ENCODE results near the gene LAMC1. TPM values are rescaled to one million over a fixed set of nuclear protein-coding genes. Genes with fewer than 3 reads are reported as not detected.

Gene LAMC1
- total RNA-seq, 2 experiments from 2014 or later = 0.40 TPM; not detected in 1

GRCh38 chr1:183089025-183089639, 65.9 kb downstream of the LAMC1 start:
- peaks cover 22% of the 10 kb centered on the region for H3K27me3 Mint-ChIP-seq
- no peak overlapping the region for H3K27ac Mint-ChIP-seq
- no peaks in the 10 kb centered on the region for H3K9me3 Mint-ChIP-seq (ENCODE audit: low read depth)
- DNase-seq = no peak
- no peak overlapping the region for H3K4me3 Mint-ChIP-seq
- CTCF ChIA-PET = no interaction called here
- ATAC-seq = no peak
- H3K36me3 Mint-ChIP-seq = peaks cover 1% of the 10 kb centered on the region
- no peaks in the 10 kb centered on the region for H3K4me1 Mint-ChIP-seq

DNA sequence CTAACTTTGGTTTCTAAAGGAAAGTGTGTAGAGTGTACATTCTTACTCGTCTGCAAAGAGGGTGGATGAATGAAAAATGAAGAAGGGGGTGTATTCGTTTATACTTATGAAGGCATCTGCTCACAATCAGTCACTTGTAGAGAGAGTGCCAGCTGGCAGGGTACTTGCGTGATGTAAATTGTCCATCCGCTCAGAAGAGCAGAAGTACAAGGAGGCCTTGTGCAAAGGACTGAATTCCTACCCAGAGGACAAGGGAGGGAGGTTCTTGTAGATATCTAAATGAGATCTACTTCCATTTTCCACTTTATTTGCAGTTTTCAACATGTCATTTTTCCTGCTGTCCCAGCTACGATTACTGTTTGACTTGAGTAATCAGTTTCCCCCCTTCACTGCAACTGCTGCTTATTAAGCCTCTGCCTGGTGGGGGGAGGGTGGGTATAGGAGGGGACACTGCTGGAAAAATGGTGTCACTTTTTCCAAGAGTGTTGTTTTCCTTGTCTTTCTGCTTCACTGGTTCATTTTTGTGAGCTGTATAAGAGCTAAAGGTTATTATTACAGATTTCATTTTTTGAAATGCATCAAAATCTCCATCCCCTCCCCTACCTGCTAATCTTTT, 67.3 kb downstream of the LAMC1 start:
- Mint-ChIP-seq H3K27ac (no peak overlapping the region), H3K27me3 (peaks cover 24% of the 10 kb centered on the region), H3K9me3 (ENCODE audit: low read depth) (no peaks in the 10 kb centered on the region), H3K4me1 (no peaks in the 10 kb centered on the region), H3K36me3 (peaks cover 1% of the 10 kb centered on the region), H3K4me3 (no peak overlapping the region)
- CTCF ChIA-PET = no interaction called here
- ATAC-seq (no peak), DNase-seq (no peak)

DNA sequence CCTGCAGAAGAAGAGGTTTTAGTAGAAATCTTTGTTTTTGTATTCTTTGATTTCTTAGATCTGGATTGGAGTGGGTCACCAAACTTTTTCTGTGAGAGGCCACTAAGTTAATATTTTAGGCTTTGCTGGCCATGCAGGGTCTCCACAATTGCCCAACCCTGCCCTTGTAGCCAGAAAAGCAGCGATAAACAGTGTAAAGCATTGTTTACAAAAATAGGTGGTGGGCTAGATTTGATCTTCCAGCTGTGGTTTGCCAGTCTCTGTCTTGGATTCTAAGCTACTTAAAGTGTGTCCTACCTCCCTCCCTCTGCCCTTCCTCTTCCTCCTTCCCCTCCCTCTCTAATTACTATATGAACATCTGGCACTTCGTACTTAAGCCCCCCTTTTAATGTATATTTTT, 68.0 kb downstream of the LAMC1 start:
- no peak for ATAC-seq
- H3K27me3 Mint-ChIP-seq = peaks cover 26% of the 10 kb centered on the region
- H3K4me3 Mint-ChIP-seq = no peak overlapping the region
- H3K4me1 Mint-ChIP-seq = no peaks in the 10 kb centered on the region
- no peaks in the 10 kb centered on the region for H3K9me3 Mint-ChIP-seq (ENCODE audit: low read depth)
- no peaks in the 10 kb centered on the region for H3K36me3 Mint-ChIP-seq
- CTCF ChIA-PET = no interaction called here
- no peak for DNase-seq
- no peak overlapping the region for H3K27ac Mint-ChIP-seq

GRCh38 chr1:183092350-183092749, 69.1 kb downstream of the LAMC1 start:
- ATAC-seq = no peak
- H3K27me3 Mint-ChIP-seq = peaks cover 26% of the 10 kb centered on the region
- H3K4me1 Mint-ChIP-seq = no peaks in the 10 kb centered on the region
- no peaks in the 10 kb centered on the region for H3K9me3 Mint-ChIP-seq (ENCODE audit: low read depth)
- H3K27ac Mint-ChIP-seq = no peak overlapping the region
- CTCF ChIA-PET = no interaction called here
- H3K4me3 Mint-ChIP-seq = no peak overlapping the region
- no peak for DNase-seq
- no peaks in the 10 kb centered on the region for H3K36me3 Mint-ChIP-seq

DNA sequence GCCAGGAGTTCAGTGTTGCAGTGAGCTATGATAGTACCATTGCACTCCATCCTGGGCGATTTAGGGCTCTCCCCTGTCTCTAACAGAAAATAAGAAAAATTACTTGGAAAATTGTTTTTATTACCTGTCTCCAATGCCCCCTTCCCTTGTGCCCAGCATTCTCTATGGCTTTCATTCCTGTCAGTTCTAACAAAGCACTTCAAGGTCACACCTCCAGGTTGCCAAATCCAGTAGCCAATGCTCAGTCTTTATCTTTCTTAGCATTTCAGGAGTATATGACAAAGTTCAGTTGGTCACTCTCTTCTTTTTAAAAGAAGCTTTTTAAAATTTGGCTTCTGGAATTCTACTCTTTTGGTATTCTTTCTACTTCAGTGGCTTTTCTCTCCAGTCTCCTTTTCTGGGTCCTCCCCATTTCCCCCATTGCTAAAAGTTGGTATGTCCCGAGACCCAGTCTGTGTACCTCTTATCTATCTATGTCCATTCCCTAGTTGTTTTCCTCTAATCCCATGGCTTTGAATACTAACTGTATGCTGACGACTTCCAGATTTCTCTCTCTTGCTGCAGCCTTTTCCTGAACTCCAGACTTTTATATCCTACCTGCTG, 69.9 kb downstream of the LAMC1 start:
- Mint-ChIP-seq H3K4me1 (no peaks in the 10 kb centered on the region), H3K4me3 (no peak overlapping the region), H3K27ac (no peak overlapping the region), H3K27me3 (peaks cover 26% of the 10 kb centered on the region), H3K9me3 (ENCODE audit: low read depth) (no peaks in the 10 kb centered on the region), H3K36me3 (no peaks in the 10 kb centered on the region)
- no peak for DNase-seq
- CTCF ChIA-PET = no interaction called here
- no peak for ATAC-seq

- Mint-ChIP-seq H3K36me3 (no peaks in the 10 kb centered on the region), H3K4me3 (no peak overlapping the region), H3K4me1 (no peaks in the 10 kb centered on the region), H3K9me3 (ENCODE audit: low read depth) (no peaks in the 10 kb centered on the region), H3K27ac (no peak overlapping the region), H3K27me3 (peaks cover 26% of the 10 kb centered on the region)
- CTCF ChIA-PET = no interaction called here
- DNase-seq = no peak
- ATAC-seq = no peak
Measured at GRCh38 chr1:183093786-183094298, 70.6 kb downstream of the LAMC1 start.

DNA sequence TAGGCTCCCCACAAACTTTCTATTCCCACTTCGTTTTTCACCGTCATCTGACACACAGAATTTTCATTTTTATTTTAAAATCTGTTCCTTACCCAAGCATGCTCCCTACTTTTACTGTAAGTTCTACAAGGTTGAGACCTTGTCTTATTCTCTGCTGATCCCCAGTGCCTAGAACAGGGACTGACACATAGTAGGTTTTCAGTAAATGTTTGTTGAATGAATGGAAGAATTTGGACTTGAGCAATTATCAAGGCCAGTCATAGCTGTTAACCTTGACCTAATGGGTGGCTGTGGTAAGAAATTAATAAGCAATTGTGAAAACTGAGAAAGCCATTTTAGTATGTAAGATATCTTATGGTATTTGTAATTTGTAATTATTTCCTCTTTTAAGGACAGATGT, 71.1 kb downstream of the LAMC1 start:
- no peaks in the 10 kb centered on the region for H3K36me3 Mint-ChIP-seq
- DNase-seq (no peak), ATAC-seq (no peak)
- H3K27ac Mint-ChIP-seq = no peak overlapping the region
- no peak overlapping the region for H3K4me3 Mint-ChIP-seq
- no peaks in the 10 kb centered on the region for H3K4me1 Mint-ChIP-seq
- no peaks in the 10 kb centered on the region for H3K9me3 Mint-ChIP-seq (ENCODE audit: low read depth)
- CTCF ChIA-PET = no interaction called here
- H3K27me3 Mint-ChIP-seq = peaks cover 26% of the 10 kb centered on the region

- Mint-ChIP-seq H3K4me1 (no peaks in the 10 kb centered on the region), H3K36me3 (no peaks in the 10 kb centered on the region), H3K27me3 (peaks cover 26% of the 10 kb centered on the region), H3K9me3 (ENCODE audit: low read depth) (no peaks in the 10 kb centered on the region), H3K27ac (no peak overlapping the region), H3K4me3 (no peak overlapping the region)
- DNase-seq (no peak), ATAC-seq (no peak)
- CTCF ChIA-PET = no interaction called here
Measured at GRCh38 chr1:183096351-183096750, 73.1 kb downstream of the LAMC1 start.

DNA sequence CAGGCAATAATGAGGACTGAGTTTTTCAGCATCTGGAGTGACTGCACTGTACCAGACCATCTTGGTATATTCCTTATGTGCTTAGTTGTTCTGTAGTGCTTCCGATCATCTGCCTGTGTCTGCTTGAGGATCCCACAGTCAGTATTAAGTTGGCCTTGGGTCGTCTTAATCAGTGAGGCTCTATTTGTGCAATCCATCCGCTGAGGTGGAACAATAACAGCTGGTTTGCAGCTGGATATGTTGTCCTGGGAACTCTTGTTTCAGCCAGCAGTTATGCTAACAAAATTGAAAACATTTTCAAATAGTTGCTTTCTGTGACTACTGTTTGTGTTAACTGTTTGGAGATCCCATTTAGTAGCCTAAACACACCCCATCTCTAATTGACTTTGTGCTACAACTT, 73.7 kb downstream of the LAMC1 start:
- H3K4me3 Mint-ChIP-seq = no peak overlapping the region
- DNase-seq = no peak
- H3K4me1 Mint-ChIP-seq = no peaks in the 10 kb centered on the region
- H3K36me3 Mint-ChIP-seq = no peaks in the 10 kb centered on the region
- ATAC-seq = no peak
- H3K9me3 Mint-ChIP-seq (ENCODE audit: low read depth) = no peaks in the 10 kb centered on the region
- H3K27me3 Mint-ChIP-seq = peaks cover 27% of the 10 kb centered on the region
- CTCF ChIA-PET = no interaction called here
- no peak overlapping the region for H3K27ac Mint-ChIP-seq

DNA sequence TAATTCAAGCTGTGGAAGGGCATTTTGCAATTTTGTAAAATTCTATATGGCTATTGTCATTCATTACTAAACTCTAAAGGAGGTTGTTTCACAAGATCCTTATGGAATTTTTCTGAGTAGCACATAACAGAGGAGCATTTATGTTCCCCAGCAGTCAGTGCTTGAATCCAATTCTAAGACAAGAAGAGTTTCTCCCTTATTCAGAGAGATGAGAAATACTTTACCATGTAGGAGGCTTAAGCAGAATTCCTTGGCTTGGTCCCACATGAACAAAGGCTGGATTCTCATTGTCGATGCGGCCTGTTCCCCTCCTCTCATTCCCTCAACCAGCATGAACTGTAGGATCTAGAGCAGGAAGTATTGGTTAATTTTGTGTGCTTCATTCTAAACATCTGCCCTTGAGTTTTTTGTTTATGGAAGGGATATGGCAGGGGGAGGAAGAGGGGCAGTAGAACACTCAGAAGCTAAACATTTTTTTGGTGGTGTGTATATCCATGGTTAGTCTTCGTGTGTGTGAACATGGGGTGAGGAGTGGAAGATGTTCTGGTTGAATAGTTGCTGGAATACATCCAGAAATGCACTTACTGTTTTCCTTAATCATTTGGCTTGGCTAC, 74.3 kb downstream of the LAMC1 start:
- no peak overlapping the region for H3K27ac Mint-ChIP-seq
- ATAC-seq (no peak), DNase-seq (no peak)
- no peaks in the 10 kb centered on the region for H3K36me3 Mint-ChIP-seq
- H3K4me3 Mint-ChIP-seq = no peak overlapping the region
- no peaks in the 10 kb centered on the region for H3K4me1 Mint-ChIP-seq
- peaks cover 25% of the 10 kb centered on the region for H3K27me3 Mint-ChIP-seq
- H3K9me3 Mint-ChIP-seq (ENCODE audit: low read depth) = no peaks in the 10 kb centered on the region
- CTCF ChIA-PET = no interaction called here

- no peaks in the 10 kb centered on the region for H3K36me3 Mint-ChIP-seq
- H3K9me3 Mint-ChIP-seq (ENCODE audit: low read depth) = no peaks in the 10 kb centered on the region
- H3K27me3 Mint-ChIP-seq = peaks cover 23% of the 10 kb centered on the region
- no peak overlapping the region for H3K4me3 Mint-ChIP-seq
- ATAC-seq (no peak), DNase-seq (no peak)
- no peaks in the 10 kb centered on the region for H3K4me1 Mint-ChIP-seq
- no peak overlapping the region for H3K27ac Mint-ChIP-seq
- CTCF ChIA-PET = no interaction called here
Measured at GRCh38 chr1:183098317-183098716, 75.1 kb downstream of the LAMC1 start.

DNA sequence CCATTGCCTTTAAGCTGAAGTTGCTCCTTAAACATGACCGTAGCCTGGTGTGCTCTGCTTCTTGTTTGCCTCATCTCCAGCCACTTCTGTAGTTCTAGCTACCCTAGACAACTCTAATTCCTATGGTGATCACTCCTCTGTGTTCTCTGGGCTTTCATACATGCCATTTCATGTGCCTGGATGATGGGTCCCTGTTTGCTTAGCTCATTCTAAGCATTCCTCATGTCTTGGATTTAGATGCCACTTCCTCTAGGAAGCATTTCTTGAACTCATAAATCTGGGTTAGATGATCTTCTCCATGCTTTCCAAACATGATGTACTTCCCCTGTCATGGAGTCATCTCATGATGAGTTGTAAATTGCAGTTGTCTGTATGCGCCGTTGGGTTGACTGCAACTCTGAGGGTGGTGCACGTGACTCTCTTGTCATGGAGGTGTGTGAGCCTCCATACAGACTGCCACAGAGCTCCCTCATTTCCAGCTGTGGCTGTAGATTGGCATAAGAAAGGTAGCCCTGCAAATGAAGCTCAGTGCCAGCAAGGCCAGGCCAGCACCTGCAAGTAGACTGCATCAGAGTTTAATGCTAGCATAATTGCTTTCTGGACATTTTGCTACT, 77.2 kb downstream of the LAMC1 start:
- H3K9me3 Mint-ChIP-seq (ENCODE audit: low read depth) = no peaks in the 10 kb centered on the region
- no peak overlapping the region for H3K4me3 Mint-ChIP-seq
- DNase-seq = no peak
- H3K27ac Mint-ChIP-seq = no peak overlapping the region
- no peak for ATAC-seq
- no peaks in the 10 kb centered on the region for H3K36me3 Mint-ChIP-seq
- CTCF ChIA-PET = interaction anchor here (0.9 kb wide), 1 partner anchor 14 kb away, joined by 3 read pairs; no protein-coding TSS in a partner anchor
- no peaks in the 10 kb centered on the region for H3K4me1 Mint-ChIP-seq
- peaks cover 14% of the 10 kb centered on the region for H3K27me3 Mint-ChIP-seq

GRCh38 chr1:183101081-183101480, 77.9 kb downstream of the LAMC1 start:
- Mint-ChIP-seq H3K9me3 (ENCODE audit: low read depth) (no peaks in the 10 kb centered on the region), H3K4me1 (no peaks in the 10 kb centered on the region), H3K4me3 (no peak overlapping the region), H3K36me3 (no peaks in the 10 kb centered on the region), H3K27ac (no peak overlapping the region), H3K27me3 (peaks cover 14% of the 10 kb centered on the region)
- DNase-seq (no peak), ATAC-seq (no peak)
- CTCF ChIA-PET = no interaction called here

All from activated CD8-positive, alpha-beta memory T cell treated with anti-CD3 and anti-CD28 coated beads, Interleukin-2, amount 10 ng/mL, durations not matched to agents 7 days and 5 days (primary cell).